Neural progenitor cell (in vitro differentiated cells): ENCODE results near the gene ARHGAP22. TPM values are rescaled to one million over a fixed set of nuclear protein-coding genes. Genes with fewer than 3 reads are reported as not detected.

Experiments used
- DNase-seq: peaks from one replicate; pipeline ENCODE4 v3.0.0-alpha.2; 2016; ENCODE audit warnings: low spot score
- H2AFZ ChIP-seq: fragments of 200-600 bp; sonication (generic); replicated peaks from 2 replicates; pipeline ENCODE4 v1.6.1; 2016; ENCODE audit warnings: antibody characterized with exemption
- H3F3A ChIP-seq: fragments of 200-600 bp; sonication (generic); 2 replicates; pipeline ENCODE4 v1.6.1; 2016; ENCODE audit warnings: antibody characterized with exemption, low read depth
- H3K27ac ChIP-seq: fragments of 200-600 bp; sonication (generic); 2 replicates; pipeline ENCODE4 v1.5.1; 2016; ENCODE audit warnings: mild to moderate bottlenecking
- H3K27me3 ChIP-seq: fragments of 200-600 bp; sonication (generic); 2 replicates; pipeline ENCODE4 v1.6.1; 2016; ENCODE audit warnings: mild to moderate bottlenecking, moderate library complexity
- H3K36me3 ChIP-seq: fragments of 200-600 bp; sonication (generic); 2 replicates; pipeline ENCODE4 v1.5.1; 2016
- H3K4me1 ChIP-seq: fragments of 200-600 bp; sonication (generic); 2 replicates; pipeline ENCODE4 v1.6.1; 2016; ENCODE audit warnings: mixed run types
- H3K4me2 ChIP-seq: fragments of 200-600 bp; sonication (generic); 2 replicates; pipeline ENCODE4 v1.6.1; 2016
- H3K4me3 ChIP-seq: fragments of 200-600 bp; sonication (generic); 2 replicates; pipeline ENCODE4 v1.5.1; 2016
- H3K79me2 ChIP-seq: fragments of 200-600 bp; sonication (generic); 2 replicates; pipeline ENCODE4 v1.6.1; 2016; ENCODE audit warnings: low read depth
- H3K9ac ChIP-seq: fragments of 200-600 bp; sonication (generic); 2 replicates; pipeline ENCODE4 v1.6.1; 2016
- H3K9me3 ChIP-seq: fragments of 200-600 bp; sonication (generic); 2 replicates; pipeline ENCODE4 v1.5.1; 2016; ENCODE audit warnings: low read depth
- H4K20me1 ChIP-seq: fragments of 200-600 bp; sonication (generic); 2 replicates; pipeline ENCODE4 v1.6.1; 2016; ENCODE audit warnings: low read depth
- H3K27ac Mint-ChIP-seq: 3 replicates; pipeline ENCODE4 v1.8.0; 2021; ENCODE audit warnings: mixed read lengths
- H3K27me3 Mint-ChIP-seq: 2 replicates; pipeline ENCODE4 v1.8.0; 2022; ENCODE audit warnings: low read depth, mild to moderate bottlenecking, inconsistent platforms, moderate library complexity, mixed read lengths; ENCODE audit not compliant: insufficient read depth
- H3K36me3 Mint-ChIP-seq: 3 replicates; pipeline ENCODE4 v1.8.0; 2021; ENCODE audit warnings: mixed read lengths
- H3K4me1 Mint-ChIP-seq: 3 replicates; pipeline ENCODE4 v1.8.0; 2021; ENCODE audit warnings: mixed read lengths
- H3K4me3 Mint-ChIP-seq: 3 replicates; pipeline ENCODE4 v1.8.0; 2021; ENCODE audit warnings: mild to moderate bottlenecking, moderate library complexity, mixed read lengths
- H3K9me3 Mint-ChIP-seq: 3 replicates; pipeline ENCODE4 v1.8.0; 2020; ENCODE audit warnings: mixed read lengths
- EZH2 ChIP-seq: fragments of 200-600 bp; sonication (generic); IDR thresholded peaks from 2 replicates; pipeline ENCODE4 v1.6.1; 2017; ENCODE audit warnings: antibody characterized with exemption, mild to moderate bottlenecking, moderate library complexity
- EZH2phosphoT487 ChIP-seq: fragments of 200-600 bp; sonication (generic); IDR thresholded peaks from 2 replicates; pipeline ENCODE4 v1.6.1; 2017; ENCODE audit warnings: antibody characterized with exemption
- total RNA-seq: library from RNA; depleted of rRNA; stranded (reverse); fragments of >200 nt; gene quantifications from 2 replicates; pipeline ENCODE4 v1.2.3, GENCODE V29; 2015; ENCODE audit warnings: low replicate concordance
- TF ChIP-seq, protein P1 (sequence below): fragments of 200-600 bp; sonication (generic); IDR thresholded peaks from 2 replicates; pipeline ENCODE4 v1.5.1; 2017; ENCODE audit warnings: antibody characterized with exemption, mild to moderate bottlenecking

The ARHGAP22 gene
- total RNA-seq, 1 donor from 2014 or later, result 1.7 TPM

DNA sequence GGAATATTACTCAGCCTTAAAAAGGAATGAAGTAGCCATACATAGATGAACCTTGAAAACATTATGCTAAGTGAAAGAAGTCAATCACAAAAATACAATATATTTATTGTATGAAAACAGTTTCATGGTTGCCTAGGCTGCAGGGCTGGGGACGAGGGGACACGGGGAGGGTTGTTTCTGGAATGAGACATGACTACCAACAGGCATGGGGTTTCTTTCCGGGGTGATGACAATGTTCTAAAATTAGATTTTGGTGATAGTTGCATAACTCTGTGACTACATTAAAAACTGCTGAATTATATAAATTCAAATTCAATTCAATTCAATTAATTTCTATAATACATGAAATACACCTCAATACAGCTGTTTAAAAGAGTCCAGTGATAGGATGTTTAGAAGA, 88.0 kb downstream of the ARHGAP22 start:
- Mint-ChIP-seq H3K9me3 (peaks cover 16% of the 10 kb centered on the region), H3K27ac (no peak overlapping the region), H3K4me3 (no peak overlapping the region), H3K27me3 (peaks cover 14% of the 10 kb centered on the region), H3K4me1 (peaks cover 12% of the 10 kb centered on the region), H3K36me3 (no peaks in the 10 kb centered on the region)
- no peak overlapping the region for H2AFZ ChIP-seq
- no peak for DNase-seq
- peaks cover 7% of the 10 kb centered on the region for H3K79me2 ChIP-seq
- no peak overlapping the region for H3K27ac ChIP-seq
- H3K4me1 ChIP-seq, result peaks cover 15% of the 10 kb centered on the region
- no peak overlapping the region for H3K4me2 ChIP-seq
- peaks cover 16% of the 10 kb centered on the region for H3K9me3 ChIP-seq
- no peaks in the 10 kb centered on the region for H3F3A ChIP-seq
- TF ChIP-seq EZH2 (no peak), EZH2phosphoT487 (no peak)
- peaks cover 15% of the 10 kb centered on the region for H3K36me3 ChIP-seq
- H4K20me1 ChIP-seq, result no peaks in the 10 kb centered on the region
- no peaks in the 10 kb centered on the region for H3K27me3 ChIP-seq
- H3K9ac ChIP-seq, result no peak overlapping the region
- H3K4me3 ChIP-seq, result no peak overlapping the region

DNA sequence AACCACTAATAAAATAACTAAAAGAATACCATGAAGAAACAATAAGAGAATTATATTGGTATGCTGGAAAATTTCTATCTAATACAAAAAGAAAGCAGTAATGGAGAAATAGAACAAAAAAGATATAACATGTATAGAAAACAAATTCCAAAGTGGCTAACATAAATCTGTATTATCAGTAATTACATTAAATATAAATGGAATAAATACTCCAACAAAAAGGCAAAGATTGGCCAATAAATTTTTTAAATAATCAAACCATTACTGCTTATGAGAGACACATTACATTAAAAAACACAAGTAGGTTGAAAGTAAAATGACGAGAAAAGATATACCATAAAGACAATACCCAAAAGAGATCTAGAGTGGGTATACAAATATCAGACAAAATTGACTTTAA, 90.0 kb downstream of the ARHGAP22 start:
- peaks cover under 1% of the 10 kb centered on the region for H3K4me1 ChIP-seq
- H3F3A ChIP-seq, result no peaks in the 10 kb centered on the region
- Mint-ChIP-seq H3K4me3 (no peak overlapping the region), H3K36me3 (no peaks in the 10 kb centered on the region), H3K9me3 (peaks cover 16% of the 10 kb centered on the region), H3K27ac (no peak overlapping the region), H3K4me1 (peaks cover 14% of the 10 kb centered on the region), H3K27me3 (peaks cover 9% of the 10 kb centered on the region)
- no peak for DNase-seq
- TF ChIP-seq EZH2phosphoT487 (no peak), EZH2 (no peak)
- TF ChIP-seq, protein P1, sequence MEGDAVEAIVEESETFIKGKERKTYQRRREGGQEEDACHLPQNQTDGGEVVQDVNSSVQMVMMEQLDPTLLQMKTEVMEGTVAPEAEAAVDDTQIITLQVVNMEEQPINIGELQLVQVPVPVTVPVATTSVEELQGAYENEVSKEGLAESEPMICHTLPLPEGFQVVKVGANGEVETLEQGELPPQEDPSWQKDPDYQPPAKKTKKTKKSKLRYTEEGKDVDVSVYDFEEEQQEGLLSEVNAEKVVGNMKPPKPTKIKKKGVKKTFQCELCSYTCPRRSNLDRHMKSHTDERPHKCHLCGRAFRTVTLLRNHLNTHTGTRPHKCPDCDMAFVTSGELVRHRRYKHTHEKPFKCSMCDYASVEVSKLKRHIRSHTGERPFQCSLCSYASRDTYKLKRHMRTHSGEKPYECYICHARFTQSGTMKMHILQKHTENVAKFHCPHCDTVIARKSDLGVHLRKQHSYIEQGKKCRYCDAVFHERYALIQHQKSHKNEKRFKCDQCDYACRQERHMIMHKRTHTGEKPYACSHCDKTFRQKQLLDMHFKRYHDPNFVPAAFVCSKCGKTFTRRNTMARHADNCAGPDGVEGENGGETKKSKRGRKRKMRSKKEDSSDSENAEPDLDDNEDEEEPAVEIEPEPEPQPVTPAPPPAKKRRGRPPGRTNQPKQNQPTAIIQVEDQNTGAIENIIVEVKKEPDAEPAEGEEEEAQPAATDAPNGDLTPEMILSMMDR, result no peak
- H3K4me2 ChIP-seq, result no peak overlapping the region
- peaks cover 7% of the 10 kb centered on the region for H3K79me2 ChIP-seq
- H3K27ac ChIP-seq, result no peak overlapping the region
- peaks cover 15% of the 10 kb centered on the region for H3K36me3 ChIP-seq
- H3K9me3 ChIP-seq, result peaks cover 16% of the 10 kb centered on the region
- H3K9ac ChIP-seq, result no peak overlapping the region
- no peaks in the 10 kb centered on the region for H4K20me1 ChIP-seq
- H2AFZ ChIP-seq, result no peak overlapping the region
- H3K4me3 ChIP-seq, result no peak overlapping the region
- H3K27me3 ChIP-seq, result no peaks in the 10 kb centered on the region

DNA sequence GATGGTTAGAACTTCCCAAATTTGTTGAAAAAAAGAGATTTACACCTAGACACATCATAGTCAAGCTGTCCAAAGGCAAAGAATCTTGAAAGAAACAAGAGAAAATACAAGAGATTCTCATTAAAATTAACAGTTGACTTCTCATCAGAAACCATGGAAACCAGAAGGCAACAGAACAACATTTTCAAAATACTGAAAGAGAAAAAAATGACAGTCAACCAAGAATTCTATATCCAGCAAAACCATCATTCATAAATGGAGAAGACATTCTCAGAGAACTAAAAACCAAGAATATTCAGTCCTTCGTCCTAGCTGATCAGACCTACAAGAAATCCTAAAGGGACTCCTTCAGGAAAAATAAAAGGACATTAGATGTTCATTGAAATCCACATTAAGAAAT, 90.6 kb downstream of the ARHGAP22 start:
- Mint-ChIP-seq H3K36me3 (no peaks in the 10 kb centered on the region), H3K4me3 (no peak overlapping the region), H3K27me3 (peaks cover 9% of the 10 kb centered on the region), H3K9me3 (peaks cover 16% of the 10 kb centered on the region), H3K27ac (no peak overlapping the region), H3K4me1 (peaks cover 12% of the 10 kb centered on the region)
- TF ChIP-seq, protein P1, result no peak
- TF ChIP-seq EZH2phosphoT487, result no peak
- no peak for TF ChIP-seq EZH2
- Histone ChIP-seq H3F3A (no peaks in the 10 kb centered on the region), H2AFZ (no peak overlapping the region), H3K4me2 (no peak overlapping the region), H3K4me3 (no peak overlapping the region), H3K79me2 (peaks cover 7% of the 10 kb centered on the region), H3K36me3 (peaks cover 15% of the 10 kb centered on the region), H3K4me1 (no peaks in the 10 kb centered on the region), H3K27me3 (no peaks in the 10 kb centered on the region), H3K9me3 (peaks cover 16% of the 10 kb centered on the region), H3K9ac (no peak overlapping the region), H3K27ac (no peak overlapping the region), H4K20me1 (no peaks in the 10 kb centered on the region)
- DNase-seq, result no peak

DNA sequence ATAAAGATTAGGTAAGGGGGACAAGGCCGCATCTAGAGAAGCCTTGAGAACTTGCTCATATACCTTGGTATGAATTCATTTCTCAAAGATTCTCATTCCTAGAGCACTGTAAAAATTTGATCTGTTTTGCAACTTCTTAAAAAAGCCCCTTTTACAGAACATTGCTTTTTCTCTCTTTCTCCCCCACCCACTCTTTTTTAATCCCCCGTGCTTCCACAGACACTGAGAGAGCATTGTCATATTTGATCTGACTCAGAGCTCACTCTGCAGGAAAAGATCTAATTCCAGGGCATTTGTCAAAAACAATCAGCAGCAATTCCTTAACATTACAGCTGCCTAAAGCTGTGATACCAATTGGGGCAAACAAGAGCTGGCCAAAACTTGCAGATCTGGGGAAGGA, 92.0 kb downstream of the ARHGAP22 start:
- H3K4me3 ChIP-seq, result no peak overlapping the region
- peaks cover 16% of the 10 kb centered on the region for H3K9me3 Mint-ChIP-seq
- no peak overlapping the region for H3K27ac Mint-ChIP-seq
- H3K9ac ChIP-seq, result no peak overlapping the region
- no peak overlapping the region for H3K4me2 ChIP-seq
- peaks cover 16% of the 10 kb centered on the region for H3K9me3 ChIP-seq
- no peaks in the 10 kb centered on the region for H3F3A ChIP-seq
- no peak overlapping the region for H3K4me3 Mint-ChIP-seq
- H3K27me3 ChIP-seq, result no peaks in the 10 kb centered on the region
- H3K36me3 Mint-ChIP-seq, result no peaks in the 10 kb centered on the region
- H3K36me3 ChIP-seq, result peaks cover 15% of the 10 kb centered on the region
- TF ChIP-seq, protein P1, result no peak
- TF ChIP-seq EZH2, result no peak
- no peak overlapping the region for H3K27ac ChIP-seq
- H3K4me1 Mint-ChIP-seq, result peaks cover 12% of the 10 kb centered on the region
- H3K27me3 Mint-ChIP-seq, result peaks cover 2% of the 10 kb centered on the region
- no peaks in the 10 kb centered on the region for H4K20me1 ChIP-seq
- H3K79me2 ChIP-seq, result peaks cover 7% of the 10 kb centered on the region
- H3K4me1 ChIP-seq, result no peaks in the 10 kb centered on the region
- no peak for DNase-seq
- H2AFZ ChIP-seq, result no peak overlapping the region
